Measurements from ENCODE around the gene DCDC2C. TPM values are rescaled to one million over a fixed set of nuclear protein-coding genes. Genes with fewer than 3 reads are reported as not detected.

Gene DCDC2C
- total RNA-seq, 1 donor from 2014 or later, result not detected

GRCh38 chr2:3689998-3690748 lies 13.2 kb upstream of the DCDC2C start:
- DNase-seq (no peak), ATAC-seq (no peak)
- H3K36me3 ChIP-seq, result no peaks in the 10 kb centered on the region
- intact Hi-C loops (cut with DNase I), result no loop called here
- H3K27ac ChIP-seq, result no peak overlapping the region
- no peak overlapping the region for H3K4me3 ChIP-seq
- no peaks in the 10 kb centered on the region for H3K4me1 ChIP-seq
- no peaks in the 10 kb centered on the region for H3K9me3 ChIP-seq
- H3K27me3 ChIP-seq, result peaks cover 6% of the 10 kb centered on the region
- TF ChIP-seq, protein P1, sequence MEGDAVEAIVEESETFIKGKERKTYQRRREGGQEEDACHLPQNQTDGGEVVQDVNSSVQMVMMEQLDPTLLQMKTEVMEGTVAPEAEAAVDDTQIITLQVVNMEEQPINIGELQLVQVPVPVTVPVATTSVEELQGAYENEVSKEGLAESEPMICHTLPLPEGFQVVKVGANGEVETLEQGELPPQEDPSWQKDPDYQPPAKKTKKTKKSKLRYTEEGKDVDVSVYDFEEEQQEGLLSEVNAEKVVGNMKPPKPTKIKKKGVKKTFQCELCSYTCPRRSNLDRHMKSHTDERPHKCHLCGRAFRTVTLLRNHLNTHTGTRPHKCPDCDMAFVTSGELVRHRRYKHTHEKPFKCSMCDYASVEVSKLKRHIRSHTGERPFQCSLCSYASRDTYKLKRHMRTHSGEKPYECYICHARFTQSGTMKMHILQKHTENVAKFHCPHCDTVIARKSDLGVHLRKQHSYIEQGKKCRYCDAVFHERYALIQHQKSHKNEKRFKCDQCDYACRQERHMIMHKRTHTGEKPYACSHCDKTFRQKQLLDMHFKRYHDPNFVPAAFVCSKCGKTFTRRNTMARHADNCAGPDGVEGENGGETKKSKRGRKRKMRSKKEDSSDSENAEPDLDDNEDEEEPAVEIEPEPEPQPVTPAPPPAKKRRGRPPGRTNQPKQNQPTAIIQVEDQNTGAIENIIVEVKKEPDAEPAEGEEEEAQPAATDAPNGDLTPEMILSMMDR (IDR thresholded peaks at IDR 0.05), result no peak

DNA sequence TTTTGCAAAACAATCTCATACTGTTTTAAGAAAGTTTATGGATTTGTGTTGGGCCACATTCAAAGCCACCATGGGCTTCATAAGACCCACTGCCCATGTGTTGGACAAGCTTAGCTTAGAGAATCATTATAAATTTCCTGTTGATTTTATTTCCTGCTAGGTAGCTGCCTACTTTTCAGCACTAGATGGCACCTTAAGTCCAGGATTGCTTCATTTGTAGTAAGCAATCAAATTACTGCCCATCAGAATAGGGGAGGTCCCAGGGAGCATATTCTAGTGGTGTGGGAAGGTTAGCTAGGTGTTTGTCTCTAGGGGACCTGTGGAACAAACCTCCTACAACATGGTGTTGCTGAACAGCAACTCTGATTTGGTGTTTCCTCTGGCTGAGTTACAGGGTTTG lies 11.0 kb upstream of the DCDC2C start:
- ATAC-seq (peak; percentile 45), DNase-seq (no peak)
- no peaks in the 10 kb centered on the region for H3K36me3 ChIP-seq
- no peaks in the 10 kb centered on the region for H3K4me1 ChIP-seq
- H3K27me3 ChIP-seq, result peaks cover 6% of the 10 kb centered on the region
- H3K9me3 ChIP-seq, result no peaks in the 10 kb centered on the region
- TF ChIP-seq, protein P1 (IDR thresholded peaks at IDR 0.05), result peak; percentile 40
- intact Hi-C loops (cut with DNase I), result no loop called here
- no peak overlapping the region for H3K4me3 ChIP-seq
- no peak overlapping the region for H3K27ac ChIP-seq

DNA sequence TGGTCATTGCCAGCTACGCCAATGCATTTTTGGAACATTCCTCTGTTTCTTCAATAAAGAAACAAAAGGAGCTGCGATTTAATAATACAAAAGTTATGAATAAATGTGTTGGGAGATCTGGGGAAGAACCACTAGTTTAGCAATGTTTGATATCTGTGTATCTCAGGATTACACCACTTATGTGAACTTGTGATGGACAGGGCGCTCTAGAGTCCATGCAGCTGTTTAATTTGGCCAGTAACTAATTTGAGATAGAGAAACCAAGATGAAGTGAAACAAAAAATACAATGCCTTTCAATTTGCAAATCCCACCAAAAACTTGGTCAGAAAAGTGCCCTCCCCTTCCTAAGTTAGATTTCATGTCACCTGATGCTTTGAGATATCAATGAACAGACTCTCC lies 6.8 kb upstream of the DCDC2C start:
- H3K36me3 ChIP-seq, result no peaks in the 10 kb centered on the region
- no peaks in the 10 kb centered on the region for H3K4me1 ChIP-seq
- H3K9me3 ChIP-seq, result no peaks in the 10 kb centered on the region
- TF ChIP-seq, protein P1 (IDR thresholded peaks at IDR 0.05), result no peak
- H3K27ac ChIP-seq, result no peak overlapping the region
- ATAC-seq, result no peak
- H3K27me3 ChIP-seq, result peaks cover 5% of the 10 kb centered on the region
- DNase-seq, result no peak
- H3K4me3 ChIP-seq, result no peak overlapping the region
- intact Hi-C loops (cut with DNase I), result no loop called here

GRCh38 chr2:3701071-3701470 lies 2.3 kb upstream of the DCDC2C start:
- ATAC-seq, result no peak
- Histone ChIP-seq H3K27me3 (peaks cover 43% of the 10 kb centered on the region), H3K4me3 (no peak overlapping the region), H3K36me3 (no peaks in the 10 kb centered on the region), H3K9me3 (no peaks in the 10 kb centered on the region), H3K27ac (no peak overlapping the region), H3K4me1 (no peaks in the 10 kb centered on the region)
- TF ChIP-seq, protein P1 (IDR thresholded peaks at IDR 0.05), result no peak
- no peak for DNase-seq
- intact Hi-C loops (cut with DNase I), result no loop called here

GRCh38 chr2:3703757-3704355 lies 481 bp downstream of the DCDC2C start:
- TF ChIP-seq, protein P1 (IDR thresholded peaks at IDR 0.05), result no peak
- Histone ChIP-seq H3K27me3 (peaks cover 55% of the 10 kb centered on the region), H3K27ac (no peak overlapping the region), H3K36me3 (no peaks in the 10 kb centered on the region), H3K4me3 (no peak overlapping the region), H3K4me1 (no peaks in the 10 kb centered on the region), H3K9me3 (no peaks in the 10 kb centered on the region)
- intact Hi-C loops (cut with DNase I), result no loop called here
- DNase-seq, result no peak
- peak; percentile 26 for ATAC-seq

Data from upper lobe of right lung (tissue), 1 donor.